Fibroblast of the aortic adventitia (primary cell): ENCODE results near the gene EPHA5. TPM values are rescaled to one million over a fixed set of nuclear protein-coding genes. Genes with fewer than 3 reads are reported as not detected.

Experiments
- DNase-seq: peaks from one replicate; pipeline ENCODE4 v3.0.0-alpha.2; 2010; ENCODE audit warnings: low read depth
- H3K4me3 ChIP-seq: 2 replicates; pipeline ENCODE4 v1.5.1; 2011; ENCODE audit warnings: low read depth, mild to moderate bottlenecking, control low read depth, low read length, moderate library complexity
- CTCF ChIP-seq: IDR thresholded peaks from 2 replicates; pipeline ENCODE4 v1.5.1; 2011; ENCODE audit warnings: mild to moderate bottlenecking, low read length, control low read depth, inconsistent platforms; ENCODE audit not compliant: insufficient read depth
- total RNA-seq: library from RNA; depleted of rRNA; stranded (reverse); fragments of >200 nt; gene quantifications from 2 replicates; pipeline ENCODE4 v1.2.3, GENCODE V29; 2012; ENCODE audit warnings: low replicate concordance

EPHA5 gene
- total RNA-seq, 1 donor: 50.2 TPM

- DNase-seq: no peak
- TF ChIP-seq CTCF: no peak
- H3K4me3 ChIP-seq: no peak overlapping the region
These were observed 197.8 kb downstream of the EPHA5 start for GRCh38 chr4:65472531-65472930.

GRCh38 chr4:65467068-65467680 lies 203.1 kb downstream of the EPHA5 start:
- TF ChIP-seq CTCF: no peak
- no peak overlapping the region for H3K4me3 ChIP-seq
- DNase-seq: no peak

GRCh38 chr4:65461781-65462180 lies 208.5 kb downstream of the EPHA5 start:
- no peak for TF ChIP-seq CTCF
- no peak for DNase-seq

GRCh38 chr4:65457011-65457410 lies 213.3 kb downstream of the EPHA5 start:
- DNase-seq: no peak
- no peak for TF ChIP-seq CTCF
- H3K4me3 ChIP-seq: no peak overlapping the region

More at GRCh38 chr4:65461781-65462180, 208.5 kb downstream of the EPHA5 start:
- H3K4me3 ChIP-seq: no peak overlapping the region

- no peak overlapping the region for H3K4me3 ChIP-seq
- DNase-seq: no peak
- TF ChIP-seq CTCF: no peak
These were observed 213.7 kb downstream of the EPHA5 start for GRCh38 chr4:65456579-65456978.

- no peak overlapping the region for H3K4me3 ChIP-seq
- TF ChIP-seq CTCF: no peak
- no peak for DNase-seq
These were observed 216.9 kb downstream of the EPHA5 start for GRCh38 chr4:65453398-65453797.

- H3K4me3 ChIP-seq: no peak overlapping the region
- TF ChIP-seq CTCF: no peak
- no peak for DNase-seq
These were observed 219.4 kb downstream of the EPHA5 start for GRCh38 chr4:65450899-65451298.
